ENCODE measurements around the gene MTHFD1L.

GRCh38 chr6:151101816-151102694, 236.6 kb downstream of the MTHFD1L start:
- no peak for TF ChIP-seq EZH2 (IDR thresholded peaks at IDR 0.05)
- no peak for TF ChIP-seq EZH2phosphoT487 (IDR thresholded peaks at IDR 0.05)
- no peak for TF ChIP-seq CTCF (IDR thresholded peaks at IDR 0.05)
